Amygdala (tissue), 56 donors: ENCODE results near the gene AP5B1.

Source experiments
- DNase-seq, 56 donors: peaks; one replicate each; lab custom pipeline; 2025; lab: John Stamatoyannopoulos, UW

Gene AP5B1

DNA sequence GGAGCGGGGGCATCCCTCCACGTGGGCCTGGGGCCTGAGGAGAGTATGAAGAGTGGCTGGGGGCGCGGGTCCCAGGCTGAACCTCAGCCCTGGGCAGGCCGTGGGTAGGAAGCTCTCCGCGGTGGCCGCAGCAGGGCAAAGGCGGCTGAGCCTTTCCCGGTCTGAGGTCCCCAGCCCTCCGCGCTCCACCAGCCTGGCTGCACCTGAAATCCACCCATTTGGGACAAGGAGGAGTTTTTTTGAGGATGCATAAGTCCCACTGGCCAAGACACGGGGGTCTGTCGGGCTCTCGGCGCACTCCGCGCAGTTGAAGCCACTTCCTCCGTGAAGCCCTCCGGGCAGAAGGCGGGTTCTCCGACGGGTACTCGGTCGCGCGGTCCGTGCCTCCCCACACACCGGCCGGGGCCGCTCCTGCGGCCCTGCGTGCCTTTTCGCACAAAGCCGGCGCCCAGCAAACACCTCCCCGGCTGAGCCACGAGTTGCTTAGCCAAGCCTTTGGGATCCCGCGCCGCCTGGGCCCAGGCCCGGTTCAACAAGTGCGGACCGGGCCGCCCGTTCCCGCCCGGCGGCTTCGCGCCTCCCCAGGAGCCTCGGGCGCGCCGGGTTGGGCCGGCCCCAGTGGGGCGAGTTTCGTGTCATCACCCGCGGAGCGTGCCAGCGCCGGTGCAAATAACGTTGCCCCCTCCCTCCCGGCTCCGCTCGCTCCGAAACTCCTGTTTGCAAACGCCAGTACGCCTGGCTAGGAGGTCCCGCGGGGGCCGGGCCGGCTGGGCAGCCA is 5.4 kb upstream of the AP5B1 start:
- DNase-seq: no peak

DNA sequence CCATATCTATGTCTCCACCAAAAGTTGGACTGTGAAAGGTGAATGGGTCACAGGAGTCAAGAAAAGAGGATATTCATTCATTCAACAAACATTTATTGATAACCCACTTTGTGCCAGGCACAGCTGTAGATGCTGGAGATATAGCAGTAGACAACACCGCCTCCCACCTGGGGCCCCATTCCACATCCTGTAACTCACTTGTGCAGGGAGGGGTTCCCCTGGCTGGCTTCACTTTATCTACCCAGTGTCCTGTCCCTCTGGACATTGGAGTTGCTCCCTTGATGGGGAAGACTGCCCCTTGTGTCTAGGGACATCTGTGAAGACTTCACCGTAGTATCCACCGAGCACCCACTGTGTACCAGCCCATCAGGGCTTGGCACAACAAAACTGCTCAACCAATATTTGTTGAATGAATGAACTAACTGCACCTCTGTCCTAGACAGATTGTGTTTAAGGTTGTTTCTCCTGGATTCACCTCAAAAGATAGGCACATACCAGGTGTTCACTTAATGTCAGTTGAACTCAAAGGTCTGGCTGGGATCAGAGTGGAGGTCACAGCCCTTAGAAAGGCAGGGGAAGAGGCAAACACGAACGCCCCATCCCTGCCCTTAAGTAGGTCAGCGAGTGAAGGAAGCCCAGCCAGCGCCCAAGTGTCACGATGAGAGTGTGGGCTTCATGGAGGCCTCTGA is 4.7 kb upstream of the AP5B1 start:
- DNase-seq: no peak

DNA sequence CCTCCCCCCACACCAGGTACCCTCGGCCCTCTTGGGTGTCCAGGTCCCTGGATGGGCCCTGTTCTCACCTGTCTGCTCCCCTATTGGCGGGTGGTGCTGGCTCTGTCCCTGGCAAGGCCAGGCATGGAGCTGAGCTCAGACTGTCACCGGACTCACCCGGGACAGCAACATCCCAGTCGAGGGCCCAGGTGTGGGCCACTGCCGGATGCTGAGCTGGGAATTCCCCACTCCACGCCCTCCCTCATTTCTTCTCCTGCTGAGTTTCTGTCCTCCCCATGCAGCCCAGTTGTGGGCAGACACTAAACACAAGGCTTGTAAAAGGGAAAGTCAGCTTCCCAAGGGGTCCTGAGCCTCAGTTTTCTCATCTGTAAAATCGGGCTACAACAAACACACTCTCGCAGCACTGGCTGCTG is 2.0 kb upstream of the AP5B1 start:
- no peak for DNase-seq

DNA sequence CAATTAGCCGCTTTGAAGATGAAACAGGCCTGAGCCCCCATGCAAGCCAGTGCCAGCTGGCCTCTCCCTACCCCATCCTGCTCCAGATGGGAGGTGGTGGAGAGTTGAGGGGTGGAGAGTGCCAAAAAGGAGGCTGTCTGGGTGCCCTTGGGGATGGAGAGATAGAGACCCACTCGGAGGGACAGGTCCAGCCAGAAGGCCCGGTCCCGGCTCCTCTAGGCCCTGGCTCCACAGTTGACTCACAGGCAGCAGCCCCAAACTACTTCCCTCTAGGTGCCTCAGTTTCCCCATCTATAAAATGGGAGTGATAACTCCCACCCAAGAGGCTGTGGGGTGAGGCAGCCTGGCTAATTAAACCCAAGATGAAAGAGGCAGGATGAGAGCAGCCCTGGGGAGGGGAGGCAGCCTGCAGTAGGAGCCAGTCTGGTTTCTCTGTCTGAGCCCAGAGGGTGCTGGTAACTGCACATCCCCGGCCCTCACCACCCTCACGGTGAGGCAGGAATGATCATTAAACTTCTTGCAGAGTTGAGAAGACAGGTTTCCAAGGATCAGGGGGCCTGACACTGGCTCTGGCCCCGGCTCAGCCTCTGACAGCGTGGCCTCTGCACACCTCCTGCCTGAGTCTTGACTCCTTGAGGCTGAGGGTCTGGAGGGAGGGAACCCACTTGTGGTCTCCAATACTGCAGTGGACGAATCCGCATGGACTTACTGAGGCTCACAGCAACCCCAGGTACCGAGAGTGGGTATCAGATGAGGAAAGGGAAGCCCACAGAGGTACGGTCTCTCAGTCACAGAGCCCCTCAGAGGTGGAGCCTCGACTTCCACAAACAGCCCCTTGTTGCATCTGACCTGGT is 1.4 kb upstream of the AP5B1 start:
- DNase-seq: no peak

DNA sequence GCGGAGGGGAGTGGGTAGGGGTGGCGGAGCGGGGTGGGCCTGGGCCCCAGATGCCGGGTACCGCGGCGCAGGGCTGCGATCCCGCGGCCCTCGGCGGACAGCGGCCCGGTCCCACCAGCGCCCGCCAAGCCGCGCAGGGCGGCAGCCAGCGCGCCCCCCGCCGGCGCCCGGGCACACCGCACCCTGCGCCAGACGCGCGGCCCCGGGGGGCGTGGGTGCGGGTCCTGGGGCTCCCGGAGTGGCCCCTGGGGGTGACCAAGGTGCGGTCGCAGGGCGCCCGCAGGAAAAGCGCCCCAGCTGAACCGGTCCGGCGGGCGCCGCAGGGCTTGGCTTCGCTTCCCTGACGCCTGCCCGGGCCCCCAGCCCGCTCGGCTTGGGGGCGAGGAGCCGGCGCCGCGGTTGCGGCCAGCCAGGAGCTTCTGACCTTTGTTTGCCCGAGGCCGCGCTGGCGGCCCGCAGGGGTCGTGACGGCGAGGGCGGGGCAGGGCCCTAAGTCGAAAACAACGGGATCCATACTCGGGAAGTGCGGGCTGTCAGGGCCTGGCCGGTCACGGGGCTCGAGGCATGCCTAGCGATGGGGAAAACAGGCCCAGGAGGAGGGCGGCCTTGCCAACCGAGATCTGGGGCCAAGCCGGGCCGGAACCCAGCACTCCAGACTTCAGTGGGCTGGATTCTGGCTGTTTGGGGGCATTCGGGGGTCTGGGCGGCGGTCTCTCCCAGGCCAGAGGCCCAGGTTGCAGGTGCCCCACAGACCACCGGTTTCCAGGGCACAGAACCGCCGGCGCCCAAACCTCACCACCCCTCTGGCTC is 581 bp upstream of the AP5B1 start:
- DNase-seq: peak in 19 of 56 donors; percentile 8 to 48 (median 21)

DNA sequence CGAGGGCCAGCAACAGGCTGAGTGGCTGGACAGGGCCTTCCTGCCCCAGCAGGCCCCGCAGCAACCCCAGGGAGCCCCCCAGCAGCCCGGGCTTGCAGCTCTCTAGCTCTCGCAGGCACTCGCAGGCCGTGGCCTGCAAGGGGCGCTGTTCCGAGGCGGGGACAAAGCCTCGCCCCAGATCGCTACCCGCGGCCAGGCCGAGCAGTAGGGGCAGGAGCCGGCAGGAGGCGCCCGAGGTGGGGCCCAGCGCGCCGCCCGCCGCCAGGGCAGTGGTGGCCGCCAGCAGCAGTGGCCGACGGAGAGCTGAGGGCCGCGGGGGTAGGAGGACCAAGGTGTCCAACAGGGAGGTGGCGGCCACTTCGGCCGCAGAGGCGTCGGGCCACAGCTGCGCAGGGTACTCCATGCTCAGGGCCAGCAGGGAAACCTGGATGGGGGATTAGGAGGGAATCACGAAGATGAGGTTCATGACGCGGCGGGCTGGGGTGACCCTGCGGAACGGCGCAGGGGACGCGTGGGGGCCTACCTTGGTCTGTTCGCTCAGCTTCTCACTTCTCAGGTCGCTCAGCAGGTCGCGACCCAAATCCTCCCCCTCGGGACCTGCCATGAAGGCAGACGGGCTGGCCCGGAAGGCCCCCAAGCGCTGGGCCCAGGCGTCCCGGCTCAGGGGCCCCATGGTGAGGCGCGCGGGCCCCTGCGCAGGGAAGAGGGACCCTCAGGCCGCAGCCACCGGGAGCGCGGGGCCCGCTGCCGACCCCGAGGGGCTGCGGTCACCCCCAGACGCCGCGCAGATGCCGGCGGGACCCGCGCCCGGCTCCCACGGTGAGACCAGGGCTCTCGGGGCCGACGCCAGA is 632 bp downstream of the AP5B1 start:
- DNase-seq: peak in 38 of 56 donors; percentile 10 to 77 (median 50)

DNA sequence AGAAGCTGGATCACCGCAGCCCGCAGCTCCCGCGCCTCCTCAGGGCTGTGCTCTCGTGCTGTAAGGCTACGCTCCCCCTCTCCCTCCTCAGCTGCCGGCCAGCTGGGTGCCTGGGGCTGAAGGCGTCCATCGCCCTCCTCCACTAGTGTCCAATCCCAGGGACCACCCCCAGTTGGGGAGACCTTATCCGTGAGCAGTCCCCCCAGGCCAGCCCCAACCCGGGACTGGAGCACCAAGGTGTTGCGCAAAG is 1.2 kb downstream of the AP5B1 start:
- DNase-seq: no peak

DNA sequence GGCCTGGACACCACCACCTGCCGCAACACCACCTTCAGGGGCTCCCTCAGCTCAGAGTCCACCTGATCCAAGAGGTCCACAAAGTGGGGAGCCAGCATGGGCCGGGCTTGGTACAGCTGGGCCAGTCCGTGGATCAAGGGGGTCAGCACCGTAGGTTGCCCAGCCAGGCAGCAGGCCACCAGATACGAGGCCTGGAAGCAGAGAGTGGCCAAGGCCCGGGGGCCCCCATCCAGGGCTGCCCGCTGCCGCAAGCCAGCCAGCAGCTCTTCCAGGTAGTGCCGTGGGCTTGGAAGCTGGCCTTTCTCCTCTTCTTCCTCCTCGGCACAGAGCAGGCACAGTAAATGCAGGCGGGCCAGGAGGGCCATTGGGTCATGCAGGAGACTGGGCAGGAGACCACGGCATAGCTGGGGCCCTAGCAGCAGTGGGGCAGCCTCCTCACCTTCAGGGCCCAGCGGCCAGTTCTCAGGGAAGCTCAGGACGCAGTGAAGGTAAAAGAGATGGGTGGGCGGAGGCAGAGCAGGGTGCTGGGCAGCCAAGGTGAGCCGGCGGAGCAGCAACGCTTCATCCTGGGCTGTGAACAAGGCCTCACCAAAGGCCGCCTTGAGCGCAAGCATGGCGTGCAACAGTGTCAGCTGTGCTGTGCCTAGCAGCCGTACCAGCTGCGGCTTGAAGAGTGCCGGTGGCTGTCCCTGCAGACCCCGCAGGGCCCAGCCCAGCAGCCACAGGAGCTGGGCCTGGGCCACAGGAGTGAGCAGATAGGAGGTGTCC is 1.7 kb downstream of the AP5B1 start:
- no peak for DNase-seq

DNA sequence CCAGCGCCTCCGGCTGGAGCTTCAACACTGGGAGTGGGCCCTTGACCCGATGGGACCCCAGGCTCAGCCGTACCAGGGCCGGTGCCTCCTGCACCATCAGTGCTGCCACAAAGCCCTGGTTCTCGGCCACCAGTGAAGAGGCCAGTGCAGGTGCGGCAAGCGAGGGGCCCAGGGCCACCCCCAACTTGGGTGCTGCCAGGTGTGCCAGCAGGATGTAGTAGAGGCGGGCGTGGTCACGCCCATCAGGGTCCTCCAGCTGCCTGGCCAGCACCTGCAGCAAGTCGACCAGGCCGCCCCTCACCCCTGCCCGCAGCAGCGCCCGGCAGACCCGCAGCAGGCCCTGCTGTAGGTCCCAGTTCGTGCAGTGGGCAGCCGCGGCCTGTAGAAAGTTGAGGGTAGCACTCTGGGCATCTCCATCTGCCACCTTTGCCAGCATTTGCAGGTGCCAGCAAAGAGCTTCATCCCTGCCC is 2.3 kb downstream of the AP5B1 start:
- DNase-seq: no peak

DNA sequence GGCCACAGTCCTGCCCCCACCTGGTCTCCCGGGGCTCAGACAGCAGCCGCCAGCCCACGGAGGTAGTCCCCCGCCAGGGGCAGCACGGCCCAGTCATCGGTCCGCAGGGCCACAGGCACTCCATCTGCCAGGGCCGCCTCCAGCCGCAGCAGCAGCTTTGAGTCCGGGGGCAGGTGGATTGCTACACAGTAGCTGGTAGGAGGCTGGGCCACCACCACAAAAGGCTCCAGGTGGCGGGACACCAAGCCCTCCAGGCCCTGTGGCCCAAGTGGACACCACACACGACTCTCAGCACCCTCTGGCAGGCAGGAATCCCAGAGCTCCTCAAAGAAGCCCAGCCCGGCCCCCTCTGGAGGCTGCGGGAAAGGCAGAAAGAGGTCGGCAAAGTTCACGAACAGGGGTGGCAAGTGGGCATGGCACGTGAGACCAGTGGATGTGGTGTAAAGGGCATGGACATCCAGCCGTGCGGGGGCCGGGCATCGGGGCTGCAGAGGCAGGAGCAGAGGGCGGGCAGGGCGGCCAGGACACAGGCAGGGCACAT is 2.9 kb downstream of the AP5B1 start:
- no peak for DNase-seq

DNA sequence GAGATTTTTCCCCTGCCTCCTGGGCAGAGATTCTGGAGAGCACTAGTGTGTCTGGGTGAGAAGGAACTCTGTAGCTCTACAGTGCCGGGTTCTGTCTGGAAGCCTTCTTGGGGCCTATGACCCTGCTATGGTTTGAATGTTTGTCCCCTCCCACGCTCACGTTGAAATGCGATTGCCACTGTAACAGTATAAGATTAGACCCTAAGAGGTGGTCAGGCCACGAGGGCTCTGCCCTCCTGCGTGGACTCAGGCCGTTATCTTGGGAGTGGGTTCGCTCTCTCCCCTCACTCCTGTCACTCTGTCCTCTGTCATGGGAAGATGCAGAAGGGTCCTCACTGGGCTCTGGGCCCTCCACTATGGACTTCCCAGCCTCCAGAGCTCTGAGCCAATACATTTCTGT is 3.5 kb downstream of the AP5B1 start:
- DNase-seq: no peak

DNA sequence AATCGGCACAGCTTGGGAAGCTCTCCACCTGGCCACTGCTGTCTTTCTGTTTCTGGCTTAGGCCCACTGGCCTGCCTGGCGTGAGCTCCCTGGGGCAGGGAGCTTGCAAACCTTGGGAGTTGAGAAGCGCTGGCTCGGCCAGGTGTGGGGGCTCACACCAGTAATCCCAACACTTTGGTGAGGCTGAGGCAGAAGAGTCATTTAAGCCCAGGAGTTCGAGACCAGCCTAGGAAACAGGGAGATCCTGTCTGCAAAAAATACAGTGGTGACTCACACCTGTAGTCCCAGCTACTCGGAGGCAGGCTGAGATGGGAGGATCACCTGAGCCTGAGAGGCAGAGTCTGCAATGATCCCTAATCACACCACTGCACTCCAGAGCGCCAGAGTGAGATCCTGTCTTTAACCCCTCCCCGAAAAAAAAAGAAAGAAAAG is 4.0 kb downstream of the AP5B1 start:
- no peak for DNase-seq

DNA sequence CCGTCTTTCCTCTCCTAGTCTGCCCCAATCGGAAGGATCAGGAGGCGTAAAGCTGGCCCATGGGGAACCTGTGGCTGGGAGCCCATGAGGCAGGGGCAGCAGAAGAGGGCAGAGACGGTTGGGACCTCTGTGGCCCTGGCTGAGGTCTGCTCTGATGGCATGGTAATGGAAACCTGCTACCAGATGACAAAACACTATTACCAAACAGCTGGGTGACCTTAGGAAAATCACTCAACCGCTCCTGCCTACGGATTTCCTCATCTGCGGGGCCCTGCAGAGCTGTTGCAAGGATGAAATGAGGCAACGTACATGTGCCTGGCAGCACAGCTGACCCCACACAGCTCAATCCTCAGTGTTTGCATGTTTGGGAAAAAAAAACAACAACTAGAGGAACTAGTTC is 4.6 kb downstream of the AP5B1 start:
- DNase-seq: no peak

DNA sequence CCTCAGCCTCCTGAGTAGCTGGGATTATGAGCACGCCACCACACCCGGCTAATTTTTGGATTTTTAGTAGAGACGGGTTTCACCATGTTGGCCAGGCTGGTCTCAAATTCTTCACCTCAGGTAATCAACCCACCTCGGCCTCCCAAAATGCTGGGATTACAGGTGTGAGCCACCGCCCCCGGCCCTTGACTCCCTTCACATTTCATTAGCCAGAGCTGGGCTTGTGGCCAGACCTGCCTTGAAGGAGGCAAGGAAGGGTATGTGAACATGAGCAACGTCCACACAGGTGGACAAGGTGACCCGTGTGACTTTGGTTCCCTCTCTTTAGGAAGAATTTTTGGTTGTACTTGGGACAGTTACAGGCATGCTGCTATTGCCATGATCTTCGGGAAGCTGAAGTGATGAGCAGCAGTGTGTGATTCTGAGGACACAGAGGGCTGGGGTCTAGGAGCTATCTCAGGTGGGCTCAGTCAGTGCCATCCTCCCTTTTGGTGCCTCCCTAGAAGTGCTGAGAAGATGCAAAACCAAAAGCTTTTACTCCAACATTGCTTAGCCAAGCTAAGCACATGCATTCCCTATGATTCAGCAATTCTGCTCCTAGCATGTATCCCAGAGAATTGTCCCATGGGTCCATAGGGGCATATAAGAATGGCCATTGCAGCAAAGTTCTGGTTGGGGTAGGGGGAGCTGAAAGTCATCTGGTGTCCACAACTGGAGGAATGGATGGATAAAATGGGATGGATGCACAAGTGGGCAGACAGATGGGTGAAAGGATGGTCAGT is 6.1 kb downstream of the AP5B1 start:
- DNase-seq: no peak

DNA sequence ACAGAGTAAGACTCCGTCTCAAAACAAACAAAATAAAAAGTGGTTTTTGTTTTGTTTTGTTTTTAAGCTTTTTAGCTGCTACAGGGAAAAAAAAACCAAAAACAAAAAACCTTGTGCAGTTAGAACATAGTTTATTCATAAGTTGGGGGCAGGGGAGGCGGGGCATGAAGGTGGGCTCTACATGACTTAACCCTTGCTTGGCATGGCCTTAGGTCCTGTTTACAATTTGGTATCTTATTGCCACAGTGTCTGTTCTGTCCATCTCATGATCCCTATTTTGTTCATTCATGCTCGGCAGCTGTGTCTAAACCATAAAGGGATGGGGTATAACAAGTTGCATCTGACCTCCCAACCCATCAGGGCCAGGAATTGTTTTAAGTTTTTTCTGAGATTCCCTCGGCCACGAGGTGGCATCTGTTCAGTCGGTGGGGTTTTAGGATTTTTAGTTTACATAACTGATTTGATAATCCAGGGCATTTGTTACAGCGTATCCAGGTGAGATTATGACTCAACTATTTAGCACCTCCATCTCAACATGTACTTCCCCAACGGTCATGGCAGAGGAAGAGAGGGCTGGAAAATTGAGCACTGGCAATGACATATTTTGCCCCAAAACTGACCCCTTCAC is 6.9 kb downstream of the AP5B1 start:
- DNase-seq: no peak

DNA sequence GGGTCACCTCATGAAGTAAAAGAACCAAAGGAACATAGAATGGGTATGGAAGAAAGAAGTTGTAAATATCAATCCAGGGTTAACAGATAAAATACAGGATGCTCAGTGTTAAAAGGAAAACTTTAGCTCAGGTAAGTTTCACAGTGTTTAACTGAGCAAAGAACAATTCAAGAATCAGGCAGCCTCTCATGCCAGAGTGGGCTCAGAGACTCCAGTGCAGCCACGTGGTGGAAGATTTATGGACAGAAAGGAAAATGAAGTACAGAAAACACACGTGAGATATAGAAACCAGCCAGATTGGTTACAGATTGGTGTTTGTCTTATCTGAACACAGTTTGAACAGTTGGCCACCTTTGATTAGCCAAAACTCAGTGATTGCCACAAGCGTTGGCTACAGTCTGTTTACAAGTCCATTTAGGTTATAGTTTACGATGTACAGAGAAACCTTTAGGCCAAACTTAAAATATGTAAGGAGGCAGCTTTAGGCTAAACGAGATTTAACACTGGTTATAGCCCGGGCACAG is 9.1 kb downstream of the AP5B1 start:
- DNase-seq: no peak

DNA sequence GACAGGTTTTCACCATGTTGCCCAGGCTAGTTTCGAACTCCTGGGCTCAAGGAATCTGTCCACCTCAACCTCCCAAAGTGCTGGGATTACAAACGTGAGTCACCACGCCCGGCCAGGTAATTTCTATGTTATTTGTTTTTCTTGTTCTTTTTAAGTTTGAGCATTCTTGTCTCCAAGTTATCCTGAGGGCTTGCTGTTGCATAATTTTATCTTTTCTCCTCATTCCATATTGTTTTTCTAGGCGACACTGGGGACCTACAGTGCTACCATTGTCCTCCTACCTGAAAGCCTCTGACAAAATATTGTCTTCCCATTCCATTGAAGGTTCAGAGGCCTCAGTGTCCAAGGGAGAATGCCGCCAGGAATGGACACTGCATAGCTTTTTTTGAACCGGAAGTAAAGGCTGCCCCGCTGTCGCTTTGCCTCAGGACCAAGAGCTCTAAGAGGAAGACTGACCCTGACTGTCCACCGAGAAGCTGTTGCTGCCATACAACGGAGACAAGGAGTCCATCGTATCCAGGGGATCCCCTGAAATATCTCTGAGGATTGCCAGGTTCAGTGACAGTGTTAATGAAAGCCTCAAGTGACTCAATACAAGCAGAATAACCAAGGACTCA is 9.7 kb downstream of the AP5B1 start:
- DNase-seq: no peak
